GM21515 (cell line): ENCODE data around the gene KIF16B.

Experiments
- ATAC-seq: cut with Tn5 transposase; IDR thresholded peaks from one replicate; pipeline ENCODE4 v1.9.1; 2021; ENCODE audit not compliant: unreplicated experiment

KIF16B gene

DNA sequence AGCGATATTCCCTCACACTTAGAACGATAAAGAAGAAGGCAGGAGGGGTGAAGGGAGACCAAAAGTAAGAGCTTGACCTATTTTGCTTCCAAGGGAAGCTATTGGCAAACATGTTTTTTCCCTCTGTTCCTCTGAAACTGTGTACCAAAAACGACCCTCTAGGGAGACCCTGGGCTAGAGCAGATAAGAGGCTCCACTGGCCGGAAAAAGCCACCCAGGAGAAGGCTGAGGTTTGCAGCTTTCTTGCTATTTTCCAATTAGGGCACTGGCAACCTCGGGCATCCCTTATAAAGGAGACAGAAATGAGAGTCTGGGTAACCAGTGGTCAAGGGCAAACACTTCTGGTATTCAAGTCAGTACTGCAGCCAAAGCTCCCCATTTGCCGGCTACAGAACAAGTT lies 168.0 kb downstream of the KIF16B start:
- no peak for ATAC-seq

DNA sequence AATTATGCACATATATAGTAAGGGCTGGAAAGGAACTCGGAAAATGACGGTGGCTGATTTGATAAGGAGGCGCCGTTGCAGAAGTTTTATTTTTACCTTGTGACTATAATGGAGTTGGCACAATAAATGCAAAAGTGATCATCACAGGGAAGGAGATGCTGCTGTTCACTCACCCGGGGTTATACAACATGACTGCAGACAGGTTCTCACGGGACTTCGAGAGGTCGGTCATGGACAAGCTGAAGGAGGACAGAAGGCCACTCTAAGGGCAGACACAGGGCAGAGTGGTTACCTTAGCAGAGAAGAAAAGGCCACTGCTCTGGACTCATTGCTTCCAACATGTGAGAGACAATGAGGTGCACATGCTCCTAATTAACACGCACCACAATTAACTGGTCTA lies 168.6 kb downstream of the KIF16B start:
- ATAC-seq, result no peak

DNA sequence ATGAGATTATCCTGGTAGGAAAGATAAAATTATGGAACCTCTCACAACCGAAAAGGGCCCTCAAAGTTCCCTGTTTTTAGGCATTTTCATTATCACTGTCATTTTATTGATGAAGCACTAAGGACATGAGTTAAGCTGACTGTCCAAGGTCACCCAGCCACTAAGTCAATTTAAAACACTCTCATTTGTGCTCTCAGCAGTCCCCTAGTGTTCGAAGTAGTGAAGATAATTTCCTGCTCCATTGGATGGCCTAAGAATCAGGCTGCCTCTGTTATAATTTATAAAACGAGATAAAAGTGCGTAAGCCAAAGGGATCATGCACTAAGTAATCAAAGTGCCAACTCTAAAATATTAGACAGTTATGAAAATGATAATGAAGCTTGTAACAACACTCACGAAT lies 169.1 kb downstream of the KIF16B start:
- ATAC-seq, result no peak

DNA sequence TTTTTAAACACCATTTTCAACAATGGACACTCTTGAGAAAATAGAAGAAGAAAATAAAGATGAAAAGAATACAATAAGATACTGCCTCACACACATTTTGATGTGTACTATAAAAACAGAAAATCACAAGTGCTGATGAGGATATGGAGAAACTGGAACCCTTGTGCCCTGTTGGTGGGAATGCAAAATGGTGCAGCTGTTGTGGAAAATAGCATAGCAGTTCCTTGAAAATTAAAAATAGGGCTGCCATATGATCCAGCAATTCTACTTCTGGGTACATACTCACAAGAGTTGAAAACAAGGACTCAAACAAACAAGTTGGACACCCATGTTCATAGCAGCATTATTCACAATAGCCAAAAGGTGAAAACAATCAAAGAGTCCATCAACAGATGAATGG lies 173.0 kb downstream of the KIF16B start:
- no peak for ATAC-seq

DNA sequence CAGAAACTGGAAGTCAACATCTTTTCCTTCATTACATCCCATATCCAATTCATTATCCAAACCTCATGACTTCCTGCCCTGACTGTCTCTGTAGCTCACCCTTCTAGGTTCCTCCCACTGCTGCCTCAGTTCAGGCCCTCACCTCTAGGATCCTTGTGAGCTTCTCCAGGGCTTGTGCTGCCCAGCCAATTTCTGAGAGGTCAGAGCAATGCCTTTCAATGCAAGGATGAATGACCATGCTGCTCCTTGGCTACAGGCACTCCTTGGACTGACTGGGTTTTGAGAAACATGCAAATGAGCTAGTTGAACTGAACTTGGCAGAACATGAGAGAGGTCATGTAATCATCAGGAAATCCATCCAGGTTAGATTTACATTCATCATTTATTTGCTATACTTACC lies 173.4 kb downstream of the KIF16B start:
- ATAC-seq, result no peak

DNA sequence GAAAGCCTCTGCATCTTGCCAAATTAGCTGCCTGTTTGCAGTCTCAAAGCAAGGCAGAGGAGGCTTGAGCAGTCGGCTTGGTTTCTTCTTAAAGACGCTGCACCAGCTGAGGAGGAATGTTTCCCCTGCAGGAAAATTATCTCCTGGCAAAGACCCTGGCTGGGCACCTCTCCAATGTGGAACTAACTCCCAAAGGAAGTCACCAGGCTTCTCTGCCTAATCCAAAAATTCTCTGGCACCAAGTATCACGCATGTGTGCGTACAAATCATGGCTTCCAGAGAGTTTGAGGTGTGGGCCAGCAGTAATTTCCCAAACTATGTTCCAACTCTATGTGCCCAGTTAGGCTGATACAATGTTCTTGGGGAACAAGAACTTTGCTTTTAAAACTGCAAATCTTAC lies 176.2 kb downstream of the KIF16B start:
- ATAC-seq, result no peak

DNA sequence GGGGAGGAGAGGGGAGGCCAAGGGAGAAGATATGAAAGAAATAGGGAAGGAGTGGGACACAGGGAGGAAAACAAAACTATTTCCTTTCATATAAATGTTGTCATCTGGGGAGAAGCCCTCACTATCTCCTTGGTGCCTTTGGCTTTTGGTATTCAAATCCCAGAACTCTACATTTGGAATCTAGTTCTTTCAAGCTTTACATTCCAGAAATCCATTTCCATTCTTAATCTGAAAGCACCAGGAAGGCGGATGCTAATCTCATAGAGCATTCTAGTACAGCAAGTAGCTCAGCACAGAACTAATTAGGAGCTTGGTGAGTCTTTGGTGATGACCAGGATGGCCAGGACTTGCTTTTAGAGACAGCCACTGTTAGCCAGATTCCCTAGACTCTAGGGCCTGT lies 177.9 kb downstream of the KIF16B start:
- no peak for ATAC-seq

DNA sequence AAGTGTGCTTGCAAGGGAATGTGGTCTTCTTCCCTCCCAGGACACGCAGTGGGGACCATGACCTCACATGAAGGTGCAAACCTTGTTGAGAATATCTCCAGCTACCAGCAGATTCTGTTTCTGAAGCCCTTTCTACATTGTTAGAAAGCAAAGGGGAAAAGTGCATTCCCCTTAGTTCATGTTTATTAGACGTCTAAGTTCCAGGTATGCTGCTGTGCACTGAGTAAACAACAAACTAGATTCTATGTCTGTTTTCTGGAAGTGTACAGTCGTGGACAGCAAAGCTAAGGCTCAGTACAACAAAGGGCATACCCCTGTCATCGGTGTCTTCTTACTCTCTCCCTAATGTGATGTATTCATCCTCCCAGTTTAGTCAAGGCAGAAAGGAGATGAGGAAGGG lies 178.5 kb downstream of the KIF16B start:
- ATAC-seq, result no peak

DNA sequence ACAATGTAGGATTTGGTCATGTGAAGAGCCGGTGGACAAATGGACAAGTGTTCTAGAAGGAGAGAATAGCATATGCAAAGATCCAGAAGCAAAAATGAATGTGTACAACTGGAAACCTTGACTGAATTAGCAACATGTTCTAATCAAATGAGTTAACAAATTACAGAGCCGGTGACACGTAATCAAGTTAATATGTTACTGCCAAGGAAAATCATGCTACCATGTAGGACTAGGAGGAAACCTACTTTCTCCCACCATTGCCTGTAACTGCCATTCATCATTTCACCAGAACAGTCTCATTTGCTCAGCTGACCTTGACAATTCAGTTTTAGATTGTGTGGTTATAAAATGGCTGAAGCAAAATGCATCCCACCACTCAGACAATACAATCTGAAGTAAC lies 179.4 kb downstream of the KIF16B start:
- ATAC-seq, result no peak

DNA sequence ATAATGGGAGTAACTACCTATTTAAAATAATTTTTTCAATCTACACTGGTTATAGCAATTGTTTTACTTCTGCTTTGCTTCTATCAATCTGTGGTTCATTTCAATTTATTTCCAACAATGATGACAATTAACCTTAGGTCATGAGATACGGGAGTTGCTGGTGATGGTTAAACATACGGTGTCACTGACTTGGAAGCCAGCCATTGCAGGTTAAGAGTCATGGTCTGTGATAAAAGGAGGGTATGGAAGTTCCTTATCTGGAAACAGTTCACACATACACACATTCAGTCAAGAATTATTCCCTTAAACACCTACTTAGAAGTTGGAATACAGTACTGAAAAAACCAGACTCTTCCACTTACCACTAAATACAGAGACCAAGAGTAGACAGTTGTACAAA lies 180.0 kb downstream of the KIF16B start:
- ATAC-seq, result no peak

DNA sequence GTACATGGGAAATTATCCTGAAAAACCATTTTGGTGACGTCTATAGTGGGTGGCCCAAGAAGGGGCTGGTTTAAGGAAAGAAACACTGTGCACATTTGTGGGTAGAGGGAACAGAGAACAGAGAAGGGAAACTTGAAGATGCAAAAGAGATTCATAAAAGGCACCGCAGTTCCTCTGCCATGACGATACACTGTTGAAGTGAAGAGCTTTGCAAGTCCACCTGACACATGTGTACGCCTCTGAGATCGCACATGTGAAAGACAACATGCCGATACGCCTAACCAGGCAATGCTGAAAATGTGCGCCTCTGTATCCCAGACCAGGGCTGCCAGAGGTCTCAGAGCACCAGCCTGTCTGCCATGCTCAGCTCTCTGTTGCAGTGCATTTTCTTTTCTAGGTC lies 180.9 kb downstream of the KIF16B start:
- peak; percentile 96 for ATAC-seq

DNA sequence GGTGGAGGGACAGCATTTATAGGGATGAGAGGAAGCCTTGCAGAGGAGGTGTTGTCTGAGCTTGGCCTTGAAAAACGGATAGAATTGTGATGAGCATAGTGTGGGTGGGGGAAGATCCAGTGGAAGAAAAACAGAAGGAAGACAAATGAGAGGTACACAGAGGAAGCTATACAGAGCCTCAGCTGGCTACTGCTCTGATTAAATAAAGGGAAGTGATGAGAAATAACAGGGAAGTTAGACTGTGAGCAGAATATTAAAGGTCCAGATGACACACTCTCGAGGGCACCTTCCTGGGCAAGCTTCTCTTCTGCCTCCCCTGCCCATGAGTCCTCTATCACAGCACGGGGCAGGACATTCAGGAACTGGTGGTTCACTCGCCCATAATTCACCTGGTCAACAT lies 182.3 kb downstream of the KIF16B start:
- ATAC-seq, result no peak

DNA sequence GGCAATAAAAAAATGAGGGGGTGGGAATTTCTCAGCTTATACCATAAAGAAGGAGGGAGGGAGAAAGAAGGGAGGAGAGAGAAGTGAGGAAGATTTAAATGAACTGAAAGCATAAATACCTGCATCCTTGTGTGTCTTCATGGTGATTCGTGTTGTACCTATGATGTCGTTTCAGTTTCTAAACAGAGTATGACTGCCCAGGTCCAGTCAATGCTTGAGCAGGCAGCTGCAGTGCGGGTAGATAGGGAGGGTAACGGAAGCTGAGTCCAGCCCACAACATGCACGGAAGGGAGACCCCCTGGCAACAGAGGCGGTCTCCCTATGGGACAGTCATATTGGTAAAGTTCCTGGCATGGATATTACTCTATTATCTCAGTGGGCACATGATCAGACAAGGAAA lies 184.5 kb downstream of the KIF16B start:
- no peak for ATAC-seq

DNA sequence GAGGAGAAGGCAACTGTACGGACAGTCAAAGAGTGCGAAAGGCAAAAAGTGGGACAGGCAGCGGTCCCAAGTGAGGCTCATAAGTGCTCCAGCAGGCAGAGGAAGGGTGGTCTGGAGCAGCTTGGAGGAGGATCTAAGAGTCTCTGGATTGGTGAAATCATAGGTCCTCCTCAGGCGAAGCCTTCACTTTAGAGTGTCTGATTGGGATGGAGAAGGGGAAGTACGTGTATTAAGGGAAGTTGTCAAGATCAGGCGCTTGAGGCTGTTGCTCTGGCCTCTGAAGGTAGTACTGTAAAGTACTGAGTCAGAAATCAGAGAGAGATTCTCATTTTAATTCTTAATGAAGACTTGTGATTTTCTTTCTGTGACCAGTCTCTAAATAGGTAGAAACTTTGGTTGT lies 185.6 kb downstream of the KIF16B start:
- ATAC-seq, result no peak

DNA sequence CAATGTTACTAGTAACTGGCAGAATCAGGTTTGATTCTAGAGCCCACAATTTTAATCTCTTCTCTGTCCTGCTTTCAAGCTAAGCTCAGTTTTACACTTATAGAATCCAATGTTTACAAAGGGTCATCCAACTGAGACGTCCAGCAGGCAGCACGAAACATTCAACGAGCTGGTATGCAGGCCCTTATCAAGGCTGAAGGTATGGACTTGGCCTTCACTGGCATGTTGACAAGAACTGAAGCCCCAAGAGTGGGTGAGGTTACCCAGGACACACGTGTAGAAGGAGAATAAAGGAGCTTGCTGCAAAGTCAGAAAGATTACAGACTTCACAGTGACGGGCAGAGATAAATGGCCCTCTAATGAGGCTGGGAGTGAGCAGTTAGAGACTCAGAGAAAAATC lies 187.4 kb downstream of the KIF16B start:
- ATAC-seq, result no peak

DNA sequence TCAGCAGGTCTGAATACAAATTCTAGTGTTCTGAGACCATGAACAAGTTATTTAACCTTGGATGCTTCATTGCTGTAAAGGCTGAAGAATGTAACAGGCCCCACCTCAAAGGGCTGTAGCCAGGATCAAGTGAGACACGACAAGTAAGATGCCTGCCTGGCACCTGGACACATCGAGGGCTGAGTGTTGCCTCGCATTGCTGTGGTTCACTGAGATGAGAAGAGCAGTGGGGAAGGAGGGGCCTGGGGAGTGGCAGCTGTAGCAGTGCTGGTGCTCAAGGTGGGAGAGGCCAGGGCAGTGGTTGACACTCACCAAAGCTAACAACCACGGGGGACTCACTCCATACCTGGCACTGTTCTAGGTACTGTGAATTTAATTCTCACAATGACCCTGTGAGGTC lies 187.8 kb downstream of the KIF16B start:
- no peak for ATAC-seq

DNA sequence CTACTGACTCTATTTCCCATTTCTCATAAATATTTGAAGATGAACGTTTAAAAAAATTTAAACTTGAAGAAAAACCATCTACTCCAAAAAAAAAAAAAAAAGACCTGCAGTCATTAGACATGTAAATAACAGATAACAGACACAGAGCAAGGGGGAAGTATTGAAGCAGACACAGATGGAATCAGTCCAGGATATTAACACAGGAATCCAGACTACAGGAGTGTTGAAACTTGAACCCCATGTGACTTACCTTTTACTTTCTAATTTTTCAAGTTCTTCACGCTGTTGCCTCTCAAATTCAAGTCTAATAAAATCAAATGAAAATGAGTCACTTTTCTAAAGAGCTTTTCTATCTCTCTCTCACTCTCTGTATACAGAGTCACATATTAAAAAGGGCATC lies 191.8 kb downstream of the KIF16B start:
- ATAC-seq, result no peak

DNA sequence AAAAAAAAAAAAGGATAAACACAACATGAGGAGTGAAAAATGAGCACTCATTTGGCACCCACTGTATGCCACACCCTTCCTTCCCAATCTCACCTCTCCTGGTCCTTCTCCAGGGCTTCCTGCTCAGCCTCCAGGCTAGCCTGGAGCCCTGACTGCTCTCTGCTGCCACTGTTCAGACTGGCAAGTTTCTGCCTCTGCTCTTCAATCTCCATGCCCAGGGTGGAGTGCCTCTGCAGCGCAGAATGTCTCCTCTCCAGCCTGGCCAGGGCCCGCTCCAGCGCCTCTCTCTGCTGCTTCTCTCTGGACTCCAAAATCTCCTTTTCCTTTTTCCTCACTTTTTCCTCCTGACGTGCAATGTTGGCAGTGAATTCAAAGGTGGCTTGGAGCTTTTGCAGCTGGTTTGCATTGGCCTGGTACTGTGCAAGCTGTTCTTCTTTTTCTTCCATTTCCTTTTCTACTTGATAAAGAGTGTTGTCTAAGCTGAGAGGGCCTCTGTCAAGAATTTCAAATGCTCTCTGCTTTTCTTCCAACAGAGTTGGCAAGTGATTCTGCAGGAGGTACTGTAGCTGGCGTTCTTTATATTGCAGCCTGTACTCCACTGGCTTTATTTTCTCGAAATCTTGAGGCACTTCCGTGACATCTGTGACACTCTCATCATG lies 194.4 kb downstream of the KIF16B start:
- ATAC-seq, result no peak

DNA sequence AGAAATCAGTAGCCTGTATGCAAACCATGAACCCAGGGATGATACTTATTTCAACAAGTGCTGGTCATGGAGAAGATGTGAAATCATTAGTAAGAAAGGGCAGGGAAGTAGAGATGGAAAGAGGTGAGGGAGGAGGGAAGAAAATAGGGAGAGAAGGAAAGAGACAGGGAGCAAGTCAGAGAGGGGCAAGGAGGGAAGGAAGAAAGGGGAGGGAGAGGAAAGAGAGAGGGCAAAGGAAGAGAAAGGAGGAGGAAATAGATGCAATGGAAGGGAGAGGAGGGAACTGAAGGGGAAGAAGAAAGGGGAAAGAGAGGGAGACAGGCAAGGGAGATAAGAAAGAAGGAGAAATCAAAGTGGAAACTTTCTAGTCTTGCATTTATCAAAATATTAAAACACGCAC lies 195.1 kb downstream of the KIF16B start:
- ATAC-seq, result no peak

DNA sequence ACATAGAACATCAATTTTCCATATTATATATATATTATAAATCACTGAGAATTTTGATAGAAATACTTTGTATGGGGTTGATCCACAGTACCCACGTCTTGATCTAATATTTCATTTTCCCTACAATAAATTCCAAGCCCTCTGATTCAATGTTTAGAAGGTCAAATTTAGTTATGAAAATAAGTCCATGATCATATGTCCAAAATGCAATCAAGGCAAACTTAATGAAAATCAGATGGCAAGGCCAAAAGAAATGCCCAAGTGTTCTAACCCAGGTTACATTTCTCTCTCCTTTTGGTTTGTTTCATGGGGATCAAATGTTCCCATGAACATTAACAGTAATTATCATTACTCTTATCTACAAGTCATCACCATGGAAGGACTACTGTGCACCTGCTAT lies 203.8 kb downstream of the KIF16B start:
- ATAC-seq, result no peak

DNA sequence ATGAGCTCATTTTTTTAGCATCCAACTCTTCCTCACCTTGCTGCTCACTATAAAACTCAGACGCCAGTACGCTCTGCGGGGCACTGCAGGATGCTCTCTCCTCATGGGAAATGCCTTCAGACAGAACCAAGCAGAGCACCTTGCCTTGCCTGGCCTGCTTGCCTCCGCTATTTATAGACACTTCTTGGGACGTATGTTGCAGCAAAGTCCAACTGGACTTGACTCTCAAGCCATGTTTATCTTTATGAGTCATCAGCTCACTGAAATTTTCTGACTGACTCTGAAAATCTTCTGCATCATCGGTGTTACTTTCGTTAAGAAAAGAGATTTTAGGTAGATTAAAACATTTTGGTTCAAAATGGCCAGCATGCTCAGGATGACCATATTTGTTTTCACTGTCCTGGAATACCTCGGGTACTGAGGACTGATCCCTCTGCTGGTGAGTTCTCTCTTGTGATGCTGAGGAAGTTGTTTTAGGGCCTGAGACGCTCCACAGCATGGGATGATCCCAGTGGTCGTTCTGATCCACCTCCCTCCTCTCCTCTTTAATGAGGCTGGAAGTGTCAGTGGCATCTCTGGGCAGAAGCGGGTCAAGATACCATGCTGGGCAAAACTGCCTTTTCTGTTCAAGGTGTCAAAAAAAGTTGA lies 204.5 kb downstream of the KIF16B start:
- no peak for ATAC-seq

DNA sequence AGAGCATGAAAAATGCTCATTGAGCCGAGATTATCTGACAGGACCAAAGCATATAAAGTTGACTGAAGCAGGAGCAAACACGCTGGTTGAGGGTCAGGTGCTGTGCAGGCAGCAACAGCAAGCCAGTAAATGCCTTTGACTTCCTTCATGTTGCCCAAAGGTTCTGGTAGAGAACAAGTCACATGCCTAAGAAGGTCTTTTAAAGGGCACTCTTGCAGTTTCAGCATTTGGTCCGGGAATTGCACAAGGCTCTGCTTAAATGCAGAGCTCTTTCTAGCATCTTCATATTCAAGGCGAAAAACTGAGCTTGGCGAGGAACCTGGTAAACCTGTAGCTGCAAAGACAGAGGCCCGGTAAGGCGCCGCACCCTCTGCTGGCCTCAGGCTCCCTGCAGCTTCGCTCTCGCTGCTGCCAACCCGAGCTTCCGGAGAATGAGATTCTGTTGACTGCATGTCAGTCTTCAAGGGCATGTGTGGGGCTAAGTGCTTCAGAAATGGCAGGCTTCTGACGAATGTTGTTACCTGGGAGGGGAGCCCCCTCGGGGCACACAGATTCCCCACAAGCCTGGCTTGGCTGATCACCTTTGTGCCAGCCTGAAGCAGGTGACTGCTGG lies 205.2 kb downstream of the KIF16B start:
- no peak for ATAC-seq

DNA sequence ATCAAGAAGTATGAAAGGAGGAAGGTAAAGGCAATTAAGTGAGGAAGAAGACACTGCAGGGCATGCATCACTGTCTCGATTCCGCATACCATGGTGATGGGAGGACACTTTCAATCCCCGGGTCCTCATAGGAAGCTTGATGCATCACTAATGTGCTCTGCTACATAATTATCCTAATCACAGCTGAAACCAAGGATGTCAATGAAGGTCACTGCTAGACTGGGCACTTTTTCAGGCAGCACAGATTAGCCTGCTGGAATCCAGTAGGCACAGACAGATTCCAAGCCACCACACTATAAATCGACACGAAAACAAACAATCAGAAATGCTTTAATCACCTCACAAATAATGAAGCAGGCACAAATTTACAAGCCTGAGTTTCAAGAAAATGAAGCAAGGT lies 206.7 kb downstream of the KIF16B start:
- ATAC-seq, result no peak
